ENCODE results near the gene JAKMIP1.

- no peak for TF ChIP-seq REST (IDR thresholded peaks at IDR 0.05; ENCODE audit: low read depth)
- TF ChIP-seq CREB1 (IDR thresholded peaks at IDR 0.05; ENCODE audit: low read depth): no peak
- no peak for TF ChIP-seq EGR1 (IDR thresholded peaks at IDR 0.05)
- TF ChIP-seq MAX (IDR thresholded peaks at IDR 0.05): no peak
- TF ChIP-seq RAD21 (IDR thresholded peaks at IDR 0.05; ENCODE audit: low read depth): no peak
- no peak for TF ChIP-seq EP300 (IDR thresholded peaks at IDR 0.05; ENCODE audit: borderline replicate concordance)
- no peak for TF ChIP-seq FOXM1 (IDR thresholded peaks at IDR 0.05; ENCODE audit: borderline replicate concordance, low read depth)
- TF ChIP-seq YY1 (IDR thresholded peaks at IDR 0.05; ENCODE audit: low read depth): no peak
- no peak for TF ChIP-seq NFIC (IDR thresholded peaks at IDR 0.05)
- no peak for TF ChIP-seq USF1 (IDR thresholded peaks at IDR 0.05)
- no peak for TF ChIP-seq TAF1 (IDR thresholded peaks at IDR 0.05; ENCODE audit: low read depth)
Observed at GRCh38 chr4:6105311-6105911, 94.9 kb downstream of the JAKMIP1 start.
